ENCODE measurements around the gene PLCB4.
A peak's percentile ranks its signal among the peaks of the same experiment; 100 is the strongest.

The PLCB4 gene

DNA sequence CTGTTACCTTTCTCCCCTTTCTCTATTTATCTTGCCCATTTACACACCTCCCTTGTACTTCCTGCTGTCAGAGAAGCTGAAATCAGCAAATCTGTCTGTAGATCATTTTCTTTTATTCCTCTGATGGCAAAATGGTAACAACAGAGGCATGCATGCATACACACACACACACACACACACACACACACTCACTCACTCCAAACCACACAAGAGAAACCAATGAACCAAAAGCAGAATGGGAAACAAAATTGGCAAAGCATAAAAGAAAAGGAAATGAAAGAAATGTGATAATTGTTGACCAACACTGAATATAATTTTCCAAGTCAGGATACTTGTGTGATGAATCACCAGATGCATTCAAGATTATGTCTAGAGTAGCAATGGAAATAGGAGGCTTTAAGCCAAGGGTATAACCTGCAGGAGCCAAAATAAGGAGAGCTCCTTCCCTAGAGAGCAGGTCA lies 172.4 kb downstream of the PLCB4 start:
- Histone ChIP-seq H3K27ac (ENCODE audit: low read depth, low read length) (0 out of 2 replicates have a peak overlapping the region, but pooled peaks have one; percentile 7), H3K4me3 (ENCODE audit: low read depth, low read length) (no peak overlapping the region), H3K9me3 (ENCODE audit: control insufficient read depth, insufficient read depth, low read depth, low read length) (peaks cover 4% of the 10 kb centered on the region; the same call in 1 of the 2 replicates), H3K27me3 (ENCODE audit: control insufficient read depth, insufficient read depth, low read length) (no peaks in the 10 kb centered on the region), H3K4me1 (ENCODE audit: control insufficient read depth, insufficient read depth, low read length) (no peaks in the 10 kb centered on the region), H3K36me3 (ENCODE audit: control insufficient read depth, insufficient read depth, low read length) (peaks cover 4% of the 10 kb centered on the region; the same call in 1 of the 2 replicates), H3K9ac (ENCODE audit: low read length) (no peak overlapping the region)

DNA sequence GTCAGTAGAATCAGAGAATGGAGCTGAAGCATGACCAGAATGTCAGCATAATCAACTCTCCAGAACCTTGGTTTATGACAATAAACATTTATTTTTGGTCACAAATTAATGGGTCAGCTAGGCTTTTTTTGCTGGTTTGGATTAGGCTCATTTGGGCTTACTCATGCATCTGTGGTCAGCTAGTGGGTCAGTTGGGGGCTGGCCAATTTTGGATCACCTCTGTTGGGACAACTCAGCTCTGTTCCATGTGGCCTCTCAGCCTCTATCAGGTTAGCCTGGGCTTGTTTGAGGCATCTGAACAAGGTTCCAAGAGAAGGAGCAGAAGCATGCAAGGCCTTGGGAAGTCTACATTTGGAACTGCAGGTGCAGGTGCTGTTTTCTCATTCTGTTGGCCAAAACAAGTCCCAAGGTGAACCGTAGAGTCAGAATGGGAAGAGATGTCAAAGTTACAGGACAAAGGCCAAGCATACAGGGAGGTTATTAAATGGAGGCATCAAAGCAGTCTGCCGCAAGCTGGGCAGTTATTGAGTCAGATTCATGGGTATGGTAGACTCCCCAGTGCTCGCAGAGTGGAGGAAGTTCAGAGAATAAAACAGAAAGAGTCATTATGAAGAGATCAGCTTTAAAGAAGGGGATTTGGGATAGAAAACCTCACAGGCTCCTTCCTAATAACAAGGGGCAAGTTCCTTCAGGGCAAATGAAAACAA lies 173.0 kb downstream of the PLCB4 start:
- Histone ChIP-seq H3K9me3 (ENCODE audit: control insufficient read depth, insufficient read depth, low read depth, low read length) (no peaks in the 10 kb centered on the region; the same call in 1 of the 2 replicates), H3K36me3 (ENCODE audit: control insufficient read depth, insufficient read depth, low read length) (no peaks in the 10 kb centered on the region), H3K4me1 (ENCODE audit: control insufficient read depth, insufficient read depth, low read length) (no peaks in the 10 kb centered on the region), H3K27me3 (ENCODE audit: control insufficient read depth, insufficient read depth, low read length) (no peaks in the 10 kb centered on the region), H3K4me3 (ENCODE audit: low read depth, low read length) (no peak overlapping the region), H3K9ac (ENCODE audit: low read length) (no peak overlapping the region), H3K27ac (ENCODE audit: low read depth, low read length) (0 out of 2 replicates have a peak overlapping the region, but pooled peaks have one; percentile 7)

DNA sequence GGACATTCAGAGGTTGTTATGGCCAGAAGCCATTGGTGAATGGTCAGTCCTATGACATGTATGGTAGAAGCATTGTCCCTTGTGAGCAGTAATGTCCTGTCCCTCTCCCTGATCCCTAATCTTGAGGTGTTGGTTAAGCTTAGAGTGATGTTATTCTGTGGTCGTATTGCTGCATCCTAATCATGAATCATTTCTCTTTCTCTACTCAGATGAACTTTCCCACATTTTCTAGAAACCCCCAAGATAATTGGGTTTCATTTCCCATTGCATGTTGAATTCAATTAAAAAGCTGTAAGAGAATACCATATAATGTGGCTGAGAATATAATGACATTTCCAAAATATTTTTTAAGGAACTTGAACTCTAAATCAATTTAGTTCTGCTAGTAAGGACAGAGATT lies 175.1 kb downstream of the PLCB4 start:
- no peak overlapping the region for H3K4me3 ChIP-seq (ENCODE audit: low read depth, low read length)

DNA sequence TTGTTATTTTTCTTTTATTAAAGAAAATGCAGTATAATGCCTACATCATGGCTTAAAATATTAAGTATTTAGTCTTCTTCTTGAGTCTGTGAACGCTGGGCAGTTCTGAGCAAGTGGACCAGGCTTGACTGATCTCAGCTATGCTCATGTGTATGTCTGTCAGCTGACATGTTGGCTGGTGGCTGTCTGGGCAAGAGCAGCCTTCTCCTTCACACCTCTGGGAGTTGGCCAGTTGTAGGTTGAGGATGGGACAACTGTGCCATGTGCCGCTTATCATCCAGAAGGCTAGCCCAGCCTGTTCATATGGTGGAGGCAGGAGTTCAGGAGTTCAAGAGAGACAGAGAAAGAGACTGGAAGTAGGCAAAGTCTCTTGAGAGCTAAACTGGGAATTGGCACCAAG lies 175.9 kb downstream of the PLCB4 start:
- H3K4me1 ChIP-seq (ENCODE audit: control insufficient read depth, insufficient read depth, low read length), result no peaks in the 10 kb centered on the region
- no peak overlapping the region for H3K9ac ChIP-seq (ENCODE audit: low read length)

More for the DNA sequence above, 175.1 kb downstream of the PLCB4 start:
- Histone ChIP-seq H3K36me3 (ENCODE audit: control insufficient read depth, insufficient read depth, low read length) (no peaks in the 10 kb centered on the region), H3K4me1 (ENCODE audit: control insufficient read depth, insufficient read depth, low read length) (no peaks in the 10 kb centered on the region), H3K9me3 (ENCODE audit: control insufficient read depth, insufficient read depth, low read depth, low read length) (no peaks in the 10 kb centered on the region), H3K9ac (ENCODE audit: low read length) (no peak overlapping the region), H3K27me3 (ENCODE audit: control insufficient read depth, insufficient read depth, low read length) (no peaks in the 10 kb centered on the region), H3K27ac (ENCODE audit: low read depth, low read length) (no peak overlapping the region)

DNA sequence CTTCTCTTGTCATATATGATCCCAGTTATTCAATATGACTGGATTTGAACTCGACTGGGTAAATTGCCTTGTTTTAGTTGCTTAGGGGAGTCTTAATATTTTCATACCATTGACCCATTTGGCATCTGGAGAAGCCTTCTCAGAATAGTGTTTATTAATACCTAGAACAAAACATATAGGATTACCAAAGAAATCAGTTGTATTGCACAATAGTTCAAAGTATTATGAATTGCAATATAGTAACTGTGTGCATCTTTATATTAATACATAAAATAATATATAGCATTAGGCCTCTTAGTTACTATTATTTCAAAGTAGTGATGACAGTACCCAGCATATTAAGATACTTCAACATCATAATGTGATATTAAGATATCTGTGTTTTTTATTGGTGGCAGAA lies 177.8 kb downstream of the PLCB4 start:
- no peak overlapping the region for H3K27ac ChIP-seq (ENCODE audit: low read depth, low read length)
- no peak overlapping the region for H3K9ac ChIP-seq (ENCODE audit: low read length)
- H3K36me3 ChIP-seq (ENCODE audit: control insufficient read depth, insufficient read depth, low read length), result no peaks in the 10 kb centered on the region
- no peaks in the 10 kb centered on the region for H3K9me3 ChIP-seq (ENCODE audit: control insufficient read depth, insufficient read depth, low read depth, low read length)
- no peaks in the 10 kb centered on the region for H3K27me3 ChIP-seq (ENCODE audit: control insufficient read depth, insufficient read depth, low read length)
- H3K4me3 ChIP-seq (ENCODE audit: low read depth, low read length), result no peak overlapping the region
- H3K4me1 ChIP-seq (ENCODE audit: control insufficient read depth, insufficient read depth, low read length), result no peaks in the 10 kb centered on the region

More for the DNA sequence above, 175.9 kb downstream of the PLCB4 start:
- Histone ChIP-seq H3K36me3 (ENCODE audit: control insufficient read depth, insufficient read depth, low read length) (no peaks in the 10 kb centered on the region), H3K27me3 (ENCODE audit: control insufficient read depth, insufficient read depth, low read length) (no peaks in the 10 kb centered on the region), H3K4me3 (ENCODE audit: low read depth, low read length) (no peak overlapping the region), H3K27ac (ENCODE audit: low read depth, low read length) (no peak overlapping the region), H3K9me3 (ENCODE audit: control insufficient read depth, insufficient read depth, low read depth, low read length) (no peaks in the 10 kb centered on the region)

DNA sequence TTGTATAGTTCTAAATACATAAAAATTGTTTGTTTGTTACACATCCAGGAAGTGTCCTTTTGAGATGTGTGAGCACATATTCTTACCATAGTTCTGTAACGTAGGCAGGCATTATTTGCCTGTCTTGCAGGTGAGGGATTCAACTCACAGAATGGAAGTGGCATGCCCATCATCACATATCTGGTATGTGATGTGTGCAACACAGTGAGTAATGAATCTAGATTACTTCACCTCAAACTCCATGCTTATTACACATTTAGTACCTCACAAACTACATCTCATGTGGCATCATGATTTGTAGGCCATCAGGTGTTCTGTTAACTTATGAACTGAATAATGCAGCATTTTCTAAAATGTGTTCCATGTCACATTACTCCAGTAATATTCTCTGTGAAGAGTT lies 181.6 kb downstream of the PLCB4 start:
- Histone ChIP-seq H3K27ac (ENCODE audit: low read depth, low read length) (no peak overlapping the region), H3K9me3 (ENCODE audit: control insufficient read depth, insufficient read depth, low read depth, low read length) (no peaks in the 10 kb centered on the region), H3K36me3 (ENCODE audit: control insufficient read depth, insufficient read depth, low read length) (no peaks in the 10 kb centered on the region), H3K27me3 (ENCODE audit: control insufficient read depth, insufficient read depth, low read length) (no peaks in the 10 kb centered on the region), H3K9ac (ENCODE audit: low read length) (no peak overlapping the region), H3K4me1 (ENCODE audit: control insufficient read depth, insufficient read depth, low read length) (no peaks in the 10 kb centered on the region), H3K4me3 (ENCODE audit: low read depth, low read length) (no peak overlapping the region)

DNA sequence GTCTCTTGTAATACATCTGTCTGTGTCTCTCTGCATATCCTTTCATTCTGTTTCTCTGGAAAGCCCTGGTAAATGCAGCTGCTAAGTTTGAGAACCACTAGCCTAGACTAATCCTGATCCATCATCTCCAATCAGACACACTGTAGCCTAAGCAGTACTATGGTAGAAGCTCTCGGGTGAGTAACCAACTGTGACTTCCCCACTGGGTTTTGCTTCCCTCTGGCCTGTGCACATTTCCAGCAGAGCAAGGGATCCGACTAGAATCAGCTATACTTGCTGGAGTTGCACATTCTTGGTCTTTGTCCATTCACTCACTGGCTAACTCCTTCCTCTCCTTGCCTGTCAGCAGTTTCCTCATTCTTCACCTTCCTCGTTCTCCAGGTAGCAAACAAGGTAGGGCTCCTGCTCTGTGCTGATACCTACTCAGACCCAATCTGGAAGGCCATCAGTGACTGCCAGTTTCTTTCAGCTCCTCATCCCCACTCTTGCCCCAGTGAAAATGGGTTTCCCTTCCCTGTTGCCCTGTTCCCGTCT lies 184.2 kb downstream of the PLCB4 start:
- Histone ChIP-seq H3K4me3 (ENCODE audit: low read depth, low read length) (no peak overlapping the region), H3K4me1 (ENCODE audit: control insufficient read depth, insufficient read depth, low read length) (no peaks in the 10 kb centered on the region; the same call in 1 of the 2 replicates), H3K36me3 (ENCODE audit: control insufficient read depth, insufficient read depth, low read length) (no peaks in the 10 kb centered on the region), H3K9me3 (ENCODE audit: control insufficient read depth, insufficient read depth, low read depth, low read length) (no peaks in the 10 kb centered on the region), H3K27me3 (ENCODE audit: control insufficient read depth, insufficient read depth, low read length) (no peaks in the 10 kb centered on the region), H3K27ac (ENCODE audit: low read depth, low read length) (no peak overlapping the region), H3K9ac (ENCODE audit: low read length) (no peak overlapping the region)

DNA sequence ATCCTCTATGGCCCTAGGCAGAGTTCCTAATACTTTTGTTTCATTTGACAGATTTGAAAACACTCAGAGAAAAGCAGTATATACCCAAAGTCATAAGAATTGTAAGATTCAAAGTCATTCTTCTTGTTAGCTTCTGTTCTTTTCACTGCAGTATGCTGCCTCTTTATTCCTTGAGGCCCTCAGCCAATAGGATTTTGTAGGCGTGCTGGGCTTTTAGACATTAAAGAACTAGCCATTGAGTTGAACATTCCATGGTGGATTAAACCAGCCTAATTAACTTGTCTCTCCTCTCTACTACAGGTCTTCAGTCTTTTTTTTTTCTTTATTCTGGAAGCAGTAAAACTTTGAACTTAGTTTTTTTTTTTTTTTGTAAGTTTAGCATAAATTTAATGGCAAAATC lies 186.3 kb downstream of the PLCB4 start:
- H3K4me3 ChIP-seq (ENCODE audit: low read depth, low read length), result no peak overlapping the region
- H3K27ac ChIP-seq (ENCODE audit: low read depth, low read length), result no peak overlapping the region
- no peak overlapping the region for H3K9ac ChIP-seq (ENCODE audit: low read length)
- no peaks in the 10 kb centered on the region for H3K36me3 ChIP-seq (ENCODE audit: control insufficient read depth, insufficient read depth, low read length)
- H3K4me1 ChIP-seq (ENCODE audit: control insufficient read depth, insufficient read depth, low read length), result no peaks in the 10 kb centered on the region; the same call in 1 of the 2 replicates
- H3K27me3 ChIP-seq (ENCODE audit: control insufficient read depth, insufficient read depth, low read length), result no peaks in the 10 kb centered on the region
- no peaks in the 10 kb centered on the region for H3K9me3 ChIP-seq (ENCODE audit: control insufficient read depth, insufficient read depth, low read depth, low read length)

DNA sequence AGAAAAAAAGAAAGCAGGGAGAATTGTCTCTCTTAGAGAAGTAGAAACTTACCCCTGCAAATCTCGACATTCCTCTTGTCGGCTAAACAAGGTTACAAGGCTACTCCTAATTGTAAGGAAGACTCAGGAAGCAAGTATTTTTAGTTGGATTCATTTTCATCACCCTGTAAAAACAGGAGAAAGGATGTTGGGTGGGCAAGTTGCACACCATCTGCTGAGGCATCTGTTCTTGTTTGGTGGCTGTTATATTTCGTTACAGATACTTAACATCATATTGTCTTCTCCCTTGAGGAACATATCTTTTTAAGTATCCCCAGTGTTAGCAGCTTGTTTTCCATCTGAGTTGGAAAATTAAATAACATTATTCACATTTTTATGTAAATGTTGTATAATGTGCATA lies 187.5 kb downstream of the PLCB4 start:
- Histone ChIP-seq H3K36me3 (ENCODE audit: control insufficient read depth, insufficient read depth, low read length) (no peaks in the 10 kb centered on the region), H3K4me3 (ENCODE audit: low read depth, low read length) (no peak overlapping the region), H3K4me1 (ENCODE audit: control insufficient read depth, insufficient read depth, low read length) (no peaks in the 10 kb centered on the region; the same call in 1 of the 2 replicates), H3K27ac (ENCODE audit: low read depth, low read length) (no peak overlapping the region), H3K9ac (ENCODE audit: low read length) (no peak overlapping the region), H3K9me3 (ENCODE audit: control insufficient read depth, insufficient read depth, low read depth, low read length) (no peaks in the 10 kb centered on the region), H3K27me3 (ENCODE audit: control insufficient read depth, insufficient read depth, low read length) (no peaks in the 10 kb centered on the region)

DNA sequence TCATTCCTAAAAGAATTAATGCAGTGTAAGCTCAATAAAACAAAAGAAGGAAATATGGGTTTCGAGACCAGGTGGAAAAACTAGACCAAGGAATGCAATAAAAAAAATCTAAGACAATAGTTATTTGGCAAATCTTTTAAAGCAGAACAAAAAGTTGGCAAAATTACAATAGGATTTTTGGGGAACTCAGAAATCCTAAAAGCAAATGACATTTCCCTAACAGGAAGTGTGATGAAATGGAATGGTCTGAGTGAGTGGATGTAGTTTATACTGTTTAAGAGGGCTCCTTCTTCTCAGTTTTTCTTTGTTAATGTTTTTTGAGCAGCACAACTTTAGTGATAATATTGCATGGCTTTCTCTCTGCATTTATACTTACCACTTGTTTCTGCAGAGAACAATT lies 190.0 kb downstream of the PLCB4 start:
- H3K4me1 ChIP-seq (ENCODE audit: control insufficient read depth, insufficient read depth, low read length), result peaks cover 3% of the 10 kb centered on the region; the same call in 1 of the 2 replicates
- H3K36me3 ChIP-seq (ENCODE audit: control insufficient read depth, insufficient read depth, low read length), result no peaks in the 10 kb centered on the region
- H3K9ac ChIP-seq (ENCODE audit: low read length), result no peak overlapping the region
- H3K27me3 ChIP-seq (ENCODE audit: control insufficient read depth, insufficient read depth, low read length), result no peaks in the 10 kb centered on the region
- H3K4me3 ChIP-seq (ENCODE audit: low read depth, low read length), result no peak overlapping the region
- no peaks in the 10 kb centered on the region for H3K9me3 ChIP-seq (ENCODE audit: control insufficient read depth, insufficient read depth, low read depth, low read length)
- no peak overlapping the region for H3K27ac ChIP-seq (ENCODE audit: low read depth, low read length)

DNA sequence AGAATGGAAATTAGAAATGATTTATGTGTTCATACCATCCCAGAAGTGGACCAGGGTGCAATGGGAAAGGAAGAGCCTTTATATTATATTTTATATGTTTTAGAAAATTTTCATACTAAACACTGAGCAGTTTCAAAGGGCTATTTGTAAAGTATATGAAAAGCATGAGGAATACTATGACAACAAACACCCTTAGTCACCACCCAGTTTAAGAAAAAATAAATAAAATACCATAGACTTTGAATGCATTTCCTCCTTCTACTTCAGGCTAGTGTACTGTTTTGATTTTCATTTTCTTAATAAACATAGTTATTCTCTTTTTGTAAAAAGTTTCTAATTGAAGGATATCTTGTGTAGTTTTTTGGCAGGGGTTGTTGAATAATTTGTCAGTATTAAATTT lies 191.1 kb downstream of the PLCB4 start:
- H3K4me3 ChIP-seq (ENCODE audit: low read depth, low read length), result no peak overlapping the region

More for the DNA sequence above, 191.1 kb downstream of the PLCB4 start:
- Histone ChIP-seq H3K9ac (ENCODE audit: low read length) (no peak overlapping the region), H3K9me3 (ENCODE audit: control insufficient read depth, insufficient read depth, low read depth, low read length) (no peaks in the 10 kb centered on the region), H3K27ac (ENCODE audit: low read depth, low read length) (no peak overlapping the region), H3K4me1 (ENCODE audit: control insufficient read depth, insufficient read depth, low read length) (peaks cover 3% of the 10 kb centered on the region; the same call in 1 of the 2 replicates), H3K27me3 (ENCODE audit: control insufficient read depth, insufficient read depth, low read length) (no peaks in the 10 kb centered on the region), H3K36me3 (ENCODE audit: control insufficient read depth, insufficient read depth, low read length) (no peaks in the 10 kb centered on the region)

Measured in HUES6 (cell line).